A673 (cell line): ENCODE results near the gene PTPN1. TPM values are rescaled to one million over a fixed set of nuclear protein-coding genes. Genes with fewer than 3 reads are reported as not detected.

Experiments used
- BruUV-seq: library from RNA; stranded (reverse); fragments of 400-500 nt; replicated peaks from 2 replicates; lab custom pipeline; 2021; lab: Mats Ljungman, UMichigan
- CTCF ChIA-PET: fragments of 300-600 bp; sonication (Branson Sonifier 250); formaldehyde crosslinking; loops from one replicate; lab custom pipeline; 2022; ENCODE audit warnings: antibody characterized with exemption; lab: Charles Lee
- POLR2A ChIA-PET: fragments of 300-600 bp; sonication (Branson Sonifier 250); formaldehyde crosslinking; loops from one replicate; lab custom pipeline; 2022; ENCODE audit warnings: antibody characterized with exemption; ENCODE audit not compliant: low non-redundant PET; lab: Charles Lee
- DNase-seq: peaks from one replicate; pipeline ENCODE4 v3.0.0-alpha.2; 2015; ENCODE audit warnings: low spot score
- H3K27ac ChIP-seq: fragments of 200-600 bp; sonication (generic); 2 replicates; pipeline ENCODE4 v1.5.1; 2016; ENCODE audit warnings: mixed run types, low read depth, mild to moderate bottlenecking, mixed read lengths, antibody characterized with exemption, low read length; ENCODE audit not compliant: poor library complexity, severe bottlenecking
- H3K27me3 ChIP-seq: fragments of 200-600 bp; sonication (generic); replicated peaks from 2 replicates; pipeline ENCODE4 v1.6.1; 2017; ENCODE audit warnings: mixed run types, low read depth, mild to moderate bottlenecking, mixed read lengths, antibody characterized with exemption, low read length; ENCODE audit not compliant: insufficient read depth, poor library complexity
- H3K36me3 ChIP-seq: fragments of 200-600 bp; sonication (generic); 2 replicates; pipeline ENCODE4 v1.6.1; 2016; ENCODE audit warnings: mixed run types, mild to moderate bottlenecking, mixed read lengths, antibody characterized with exemption, low read length; ENCODE audit not compliant: insufficient read depth, poor library complexity, severe bottlenecking
- H3K4me1 ChIP-seq: fragments of 200-600 bp; sonication (generic); 2 replicates; pipeline ENCODE4 v1.6.1; 2017; ENCODE audit warnings: mixed run types, mild to moderate bottlenecking, mixed read lengths, antibody characterized with exemption, low read length; ENCODE audit not compliant: insufficient read depth, poor library complexity, severe bottlenecking
- H3K4me3 ChIP-seq: fragments of 200-600 bp; sonication (generic); 2 replicates; pipeline ENCODE4 v1.5.1; 2016; ENCODE audit warnings: low read depth, mixed run types, mild to moderate bottlenecking, mixed read lengths, low read length; ENCODE audit not compliant: poor library complexity, severe bottlenecking
- H3K9me3 ChIP-seq: fragments of 200-600 bp; sonication (generic); 2 replicates; pipeline ENCODE4 v1.6.1; 2016; ENCODE audit warnings: mixed run types, low read depth, mild to moderate bottlenecking, mixed read lengths, antibody characterized with exemption, low read length; ENCODE audit not compliant: poor library complexity, severe bottlenecking
- EZH2 ChIP-seq: fragments of 200-600 bp; sonication (generic); IDR thresholded peaks from 2 replicates; pipeline ENCODE4 v1.6.1; 2017; ENCODE audit warnings: borderline replicate concordance, low read depth, mild to moderate bottlenecking, mixed read lengths, antibody characterized with exemption, low read length; ENCODE audit not compliant: poor library complexity, severe bottlenecking
- intact Hi-C: fragments of 100-400 bp; cut with micrococcal nuclease; formaldehyde crosslinking; loops from one replicate; pipeline ENCODE4 v1.10.0; 2022; ENCODE audit not compliant: unreplicated experiment
- total RNA-seq: library from RNA; stranded (reverse); gene quantifications from 2 replicates; pipeline ENCODE4 v1.2.3, GENCODE V29; 2021
- TF ChIP-seq, protein P1 (sequence below): fragments of 300-800, 200-600 bp; sonication (generic); conservative IDR thresholded peaks from 2 replicates; pipeline ENCODE4 v1.5.1; 2017; ENCODE audit warnings: low read depth, mild to moderate bottlenecking, antibody characterized with exemption, low read length, moderate library complexity, mixed read lengths

The PTPN1 gene
- total RNA-seq, 1 experiment from 2014 or later: 47.4 TPM

DNA sequence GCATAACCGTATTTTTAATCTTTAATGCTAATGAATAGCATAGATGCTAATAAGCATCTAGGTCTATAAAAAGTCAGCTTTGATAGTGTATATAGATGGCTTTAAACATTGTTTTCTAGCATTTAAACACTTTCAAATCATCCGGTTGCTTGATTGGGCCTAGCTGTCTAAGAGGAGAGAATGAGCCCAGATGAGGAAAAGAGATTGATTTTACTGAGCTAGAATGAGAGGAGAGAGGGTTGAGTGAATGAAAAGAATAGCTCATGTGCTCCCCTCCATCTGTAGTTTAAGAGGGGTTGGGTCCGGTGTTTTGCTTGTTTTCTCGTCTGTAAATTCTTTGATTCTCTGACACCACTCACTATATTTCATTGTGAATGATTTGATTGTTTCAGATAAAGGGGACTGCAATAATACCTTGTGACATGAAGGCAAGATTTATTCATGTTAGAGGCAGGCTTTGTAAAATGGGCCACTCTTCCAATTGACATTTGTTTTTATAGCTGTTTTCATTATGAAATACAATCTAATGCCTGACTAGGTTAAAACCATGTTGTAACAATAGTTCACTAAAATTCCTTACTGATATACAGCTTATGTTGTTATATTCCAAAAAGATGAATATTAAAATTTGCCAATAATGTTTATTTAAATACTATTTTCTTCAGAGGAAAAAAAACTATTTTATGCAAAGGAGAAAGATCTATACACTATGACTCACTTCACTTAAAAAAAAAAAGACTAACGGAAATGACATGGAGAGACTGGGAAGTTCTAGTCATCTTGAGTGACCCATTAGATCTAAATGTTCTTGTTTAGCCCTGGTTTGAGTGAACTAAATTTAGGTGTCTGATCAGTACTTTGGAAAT lies 3.2 kb downstream of the PTPN1 start:
- no TSS peak for BruUV-seq
- POLR2A ChIA-PET: no interaction called here
- TF ChIP-seq EZH2: no peak
- TF ChIP-seq, protein P1, sequence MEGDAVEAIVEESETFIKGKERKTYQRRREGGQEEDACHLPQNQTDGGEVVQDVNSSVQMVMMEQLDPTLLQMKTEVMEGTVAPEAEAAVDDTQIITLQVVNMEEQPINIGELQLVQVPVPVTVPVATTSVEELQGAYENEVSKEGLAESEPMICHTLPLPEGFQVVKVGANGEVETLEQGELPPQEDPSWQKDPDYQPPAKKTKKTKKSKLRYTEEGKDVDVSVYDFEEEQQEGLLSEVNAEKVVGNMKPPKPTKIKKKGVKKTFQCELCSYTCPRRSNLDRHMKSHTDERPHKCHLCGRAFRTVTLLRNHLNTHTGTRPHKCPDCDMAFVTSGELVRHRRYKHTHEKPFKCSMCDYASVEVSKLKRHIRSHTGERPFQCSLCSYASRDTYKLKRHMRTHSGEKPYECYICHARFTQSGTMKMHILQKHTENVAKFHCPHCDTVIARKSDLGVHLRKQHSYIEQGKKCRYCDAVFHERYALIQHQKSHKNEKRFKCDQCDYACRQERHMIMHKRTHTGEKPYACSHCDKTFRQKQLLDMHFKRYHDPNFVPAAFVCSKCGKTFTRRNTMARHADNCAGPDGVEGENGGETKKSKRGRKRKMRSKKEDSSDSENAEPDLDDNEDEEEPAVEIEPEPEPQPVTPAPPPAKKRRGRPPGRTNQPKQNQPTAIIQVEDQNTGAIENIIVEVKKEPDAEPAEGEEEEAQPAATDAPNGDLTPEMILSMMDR: no peak

DNA sequence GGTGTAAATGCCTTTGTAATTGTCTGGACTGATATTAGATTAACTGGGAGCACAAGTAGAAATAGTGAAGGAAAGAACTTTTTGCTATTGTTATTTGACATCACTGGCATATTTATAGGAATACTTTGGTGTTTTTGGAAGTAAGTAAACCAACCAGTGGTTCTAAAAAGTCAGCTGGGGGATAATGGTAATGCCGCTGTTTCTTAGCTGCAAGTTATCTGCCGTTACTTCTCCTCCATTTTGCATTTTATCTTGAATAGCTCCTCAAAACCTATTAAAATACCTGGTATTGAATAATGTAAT lies 3.8 kb downstream of the PTPN1 start:
- H3K4me1 ChIP-seq: peaks cover 59% of the 10 kb centered on the region
- TF ChIP-seq EZH2: no peak
- TF ChIP-seq, protein P1: no peak
- H3K27ac ChIP-seq: peak overlapping the region; percentile 27
- DNase-seq: no peak
- BruUV-seq: no TSS peak
- CTCF ChIA-PET: no interaction called here
- POLR2A ChIA-PET: no interaction called here
- intact Hi-C loops: loop anchor here (5.0 kb wide), 1 partner anchor 58 kb away; no protein-coding TSS in a partner anchor
- no peaks in the 10 kb centered on the region for H3K27me3 ChIP-seq
- H3K4me3 ChIP-seq: no peak overlapping the region
- no peaks in the 10 kb centered on the region for H3K36me3 ChIP-seq
- no peaks in the 10 kb centered on the region for H3K9me3 ChIP-seq

More for the DNA sequence above, 3.2 kb downstream of the PTPN1 start:
- H3K4me3 ChIP-seq: no peak overlapping the region
- no peaks in the 10 kb centered on the region for H3K9me3 ChIP-seq
- H3K27me3 ChIP-seq: no peaks in the 10 kb centered on the region
- no peaks in the 10 kb centered on the region for H3K36me3 ChIP-seq
- peaks cover 59% of the 10 kb centered on the region for H3K4me1 ChIP-seq
- peak overlapping the region; percentile 27 for H3K27ac ChIP-seq
- peak; percentile 26 for DNase-seq
- CTCF ChIA-PET: no interaction called here
- intact Hi-C loops: loop anchor here (5.0 kb wide), 1 partner anchor 59 kb away; no protein-coding TSS in a partner anchor

DNA sequence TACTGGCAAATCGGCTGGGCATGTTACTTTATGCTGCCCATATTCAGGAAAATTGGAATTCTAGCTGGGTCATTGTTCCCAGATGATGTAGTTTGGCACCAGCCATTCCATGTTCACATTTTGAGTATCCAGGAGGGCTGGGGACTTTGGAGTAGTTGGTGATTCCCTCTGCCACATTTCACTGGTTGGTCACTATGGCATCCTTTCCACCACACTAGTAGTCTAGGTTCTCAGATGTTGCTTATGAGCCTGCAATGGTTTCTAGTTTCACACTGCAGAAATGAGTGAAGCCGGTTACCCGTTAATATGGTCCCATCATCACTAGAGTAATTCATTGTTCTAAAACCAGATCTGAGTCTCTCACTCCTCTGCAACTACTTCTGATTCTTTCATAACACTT lies 4.6 kb downstream of the PTPN1 start:
- Histone ChIP-seq H3K27me3 (no peaks in the 10 kb centered on the region), H3K4me3 (no peak overlapping the region), H3K9me3 (no peaks in the 10 kb centered on the region), H3K4me1 (peaks cover 53% of the 10 kb centered on the region), H3K36me3 (no peaks in the 10 kb centered on the region), H3K27ac (no peak overlapping the region)
- intact Hi-C loops: loop anchor here (5.0 kb wide), 1 partner anchor 58 kb away; no protein-coding TSS in a partner anchor
- CTCF ChIA-PET: no interaction called here
- TF ChIP-seq, protein P1: no peak
- no peak for TF ChIP-seq EZH2
- no peak for DNase-seq
- POLR2A ChIA-PET: no interaction called here
- no TSS peak for BruUV-seq
